Subcutaneous abdominal adipose tissue (tissue), 5 donors: ENCODE data around the gene NLGN3.

Experiments used
- H3K27ac ChIP-seq: one replicate; pipeline ENCODE4 v1.7.0; 2013; ENCODE audit warnings: low read depth, mild to moderate bottlenecking, inconsistent platforms, low read length, moderate library complexity
- H3K27me3 ChIP-seq, 5 donors: one replicate each; pipeline ENCODE4 v1.7.0; 2013; ENCODE audit warnings: low read length in 5 of 5, inconsistent platforms in 1 of 5; ENCODE audit not compliant: control insufficient read depth in 5 of 5, insufficient read depth in 4 of 5
- H3K36me3 ChIP-seq, 5 donors: one replicate each; pipeline ENCODE4 v1.7.0; 2013; ENCODE audit warnings: low read length in 5 of 5; ENCODE audit not compliant: control insufficient read depth in 5 of 5, insufficient read depth in 5 of 5
- H3K4me1 ChIP-seq, 5 donors: one replicate each; pipeline ENCODE4 v1.7.0; 2013; ENCODE audit warnings: low read length in 5 of 5, mild to moderate bottlenecking in 3 of 5, moderate library complexity in 1 of 5; ENCODE audit not compliant: control insufficient read depth in 5 of 5, insufficient read depth in 5 of 5
- H3K4me3 ChIP-seq, 5 donors: one replicate each; pipeline ENCODE4 v1.7.0; 2013; ENCODE audit warnings: low read length in 5 of 5, low read depth in 1 of 5
- H3K9ac ChIP-seq, 5 donors: one replicate each; pipeline ENCODE4 v1.7.0; 2013; ENCODE audit warnings: low read length in 5 of 5, mild to moderate bottlenecking in 4 of 5, moderate library complexity in 3 of 5
- H3K9me3 ChIP-seq, 5 donors: one replicate each; pipeline ENCODE4 v1.7.0; 2013; ENCODE audit warnings: low read length in 5 of 5; ENCODE audit not compliant: control insufficient read depth in 5 of 5
- donor health status: healthy.
- donor health status: healthy.
- donor health status: healthy.
- donor health status: healthy.
- donor health status: healthy.

NLGN3 gene

DNA sequence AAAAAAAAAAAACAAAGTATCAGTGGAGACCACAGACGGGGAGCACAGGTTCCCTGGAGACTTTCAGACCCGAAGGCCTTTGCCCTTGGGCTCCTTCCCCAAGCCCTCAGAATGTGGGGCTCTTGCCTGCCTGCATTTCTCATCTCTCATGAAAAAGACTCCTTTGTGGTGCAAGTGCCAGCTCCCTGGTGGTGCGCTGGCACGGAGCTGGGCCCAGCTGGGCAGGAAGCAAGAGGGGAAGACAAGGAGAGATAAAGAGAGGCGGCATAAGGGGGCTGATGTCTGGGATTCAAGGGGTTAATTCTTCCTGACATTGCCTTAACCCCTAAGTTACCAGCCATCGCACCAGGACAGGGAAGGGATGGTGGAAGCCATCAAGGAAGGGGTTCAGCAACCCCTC lies 21.8 kb downstream of the NLGN3 start:
- Histone ChIP-seq H3K27ac (no peak overlapping the region), H3K9me3 (no peaks in the 10 kb centered on the region), H3K27me3 (peaks cover 0 to 24% (median 16%) of the 10 kb centered on the region in 5 donors), H3K4me3 (no peak overlapping the region), H3K36me3 (peaks cover 0 to 4% (median 0%) of the 10 kb centered on the region in 5 donors), H3K9ac (no peak overlapping the region), H3K4me1 (no peaks in the 10 kb centered on the region)

DNA sequence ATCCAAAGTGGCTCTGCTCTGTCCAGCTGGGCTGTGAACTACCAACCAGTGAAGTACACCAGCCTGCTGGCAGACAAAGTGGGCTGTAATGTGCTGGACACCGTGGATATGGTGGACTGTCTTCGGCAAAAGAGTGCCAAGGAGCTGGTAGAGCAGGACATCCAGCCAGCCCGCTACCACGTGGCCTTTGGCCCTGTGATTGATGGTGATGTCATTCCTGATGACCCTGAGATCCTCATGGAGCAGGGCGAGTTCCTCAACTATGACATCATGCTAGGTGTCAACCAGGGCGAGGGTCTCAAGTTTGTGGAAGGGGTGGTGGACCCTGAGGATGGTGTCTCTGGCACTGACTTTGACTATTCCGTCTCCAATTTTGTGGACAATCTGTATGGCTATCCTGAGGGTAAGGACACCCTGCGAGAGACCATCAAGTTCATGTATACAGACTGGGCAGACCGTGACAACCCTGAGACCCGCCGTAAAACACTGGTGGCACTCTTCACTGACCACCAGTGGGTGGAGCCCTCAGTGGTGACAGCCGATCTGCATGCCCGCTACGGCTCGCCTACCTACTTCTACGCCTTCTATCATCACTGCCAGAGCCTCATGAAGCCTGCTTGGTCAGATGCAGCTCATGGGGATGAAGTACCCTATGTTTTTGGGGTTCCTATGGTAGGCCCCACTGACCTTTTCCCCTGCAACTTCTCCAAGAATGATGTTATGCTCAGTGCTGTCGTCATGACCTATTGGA lies 22.6 kb downstream of the NLGN3 start:
- H3K36me3 ChIP-seq, result peaks cover 0 to 4% (median 0%) of the 10 kb centered on the region in 5 donors
- H3K27me3 ChIP-seq, result peaks cover 0 to 24% (median 16%) of the 10 kb centered on the region in 5 donors
- H3K27ac ChIP-seq, result no peak overlapping the region
- H3K4me1 ChIP-seq, result no peaks in the 10 kb centered on the region
- no peak overlapping the region for H3K9ac ChIP-seq
- no peaks in the 10 kb centered on the region for H3K9me3 ChIP-seq
- no peak overlapping the region for H3K4me3 ChIP-seq

DNA sequence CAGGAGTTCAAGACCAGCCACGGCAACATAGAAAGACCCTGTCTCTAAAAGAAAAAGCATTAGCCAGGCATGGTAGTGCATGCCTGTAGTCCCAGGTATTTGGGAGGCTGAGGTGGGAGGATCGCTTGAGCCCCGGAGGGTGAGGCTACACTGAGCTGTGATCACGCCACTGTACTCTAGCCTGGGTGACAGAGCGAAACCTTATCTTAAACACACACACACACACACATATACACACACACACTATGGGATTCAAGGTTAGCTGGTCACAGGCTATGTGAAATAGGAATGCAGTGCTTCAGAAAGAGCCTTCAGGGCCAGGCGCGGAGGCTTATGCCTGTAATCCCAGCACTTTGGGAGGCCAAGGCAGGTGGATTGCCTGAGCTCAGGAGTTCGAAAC lies 23.5 kb downstream of the NLGN3 start:
- Histone ChIP-seq H3K27ac (no peak overlapping the region), H3K4me1 (no peaks in the 10 kb centered on the region), H3K27me3 (peaks cover 0 to 24% (median 16%) of the 10 kb centered on the region in 5 donors), H3K9ac (no peak overlapping the region), H3K9me3 (no peaks in the 10 kb centered on the region), H3K36me3 (peaks cover 0 to 4% (median 0%) of the 10 kb centered on the region in 5 donors), H3K4me3 (no peak overlapping the region)

DNA sequence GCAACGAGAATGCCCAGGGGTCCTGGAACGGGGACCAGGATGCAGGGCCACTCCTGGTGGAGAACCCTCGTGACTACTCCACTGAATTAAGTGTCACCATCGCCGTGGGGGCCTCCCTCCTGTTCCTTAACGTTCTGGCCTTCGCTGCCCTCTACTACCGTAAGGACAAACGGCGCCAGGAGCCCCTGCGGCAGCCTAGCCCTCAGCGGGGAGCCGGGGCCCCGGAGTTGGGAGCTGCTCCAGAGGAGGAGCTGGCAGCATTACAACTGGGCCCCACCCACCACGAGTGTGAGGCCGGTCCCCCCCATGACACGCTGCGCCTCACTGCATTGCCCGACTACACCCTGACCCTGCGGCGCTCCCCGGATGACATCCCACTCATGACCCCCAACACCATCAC lies 24.9 kb downstream of the NLGN3 start:
- Histone ChIP-seq H3K4me3 (no peak overlapping the region), H3K36me3 (peaks cover 0 to 4% (median 0%) of the 10 kb centered on the region in 5 donors), H3K27me3 (peaks cover 0 to 16% (median 13%) of the 10 kb centered on the region in 5 donors), H3K9ac (no peak overlapping the region), H3K9me3 (no peaks in the 10 kb centered on the region), H3K27ac (no peak overlapping the region), H3K4me1 (peaks cover 0 to 5% (median 0%) of the 10 kb centered on the region in 5 donors)

DNA sequence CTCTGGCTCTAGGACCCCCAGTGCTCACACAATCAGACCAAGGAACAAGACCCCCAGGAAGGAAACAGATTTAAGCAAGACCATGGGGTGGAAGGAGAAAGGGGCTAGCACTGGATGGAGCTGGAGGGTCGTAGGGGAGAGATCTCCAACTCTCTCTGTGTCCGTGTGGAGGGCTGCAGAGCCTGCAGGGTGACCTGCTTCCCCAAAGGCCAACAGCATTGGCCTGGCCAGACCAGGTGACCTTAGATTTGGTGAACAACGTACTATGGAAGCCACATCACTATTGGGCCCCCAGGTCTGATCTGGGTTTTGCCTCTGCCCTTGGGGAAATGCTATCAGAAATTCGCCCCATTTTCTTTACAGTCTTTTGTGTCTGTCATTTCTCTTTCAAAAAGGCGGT lies 26.0 kb downstream of the NLGN3 start:
- Histone ChIP-seq H3K9me3 (no peaks in the 10 kb centered on the region), H3K4me1 (peaks cover 0 to 5% (median 0%) of the 10 kb centered on the region in 5 donors), H3K9ac (no peak overlapping the region), H3K27ac (no peak overlapping the region), H3K4me3 (no peak overlapping the region), H3K36me3 (peaks cover 0 to 4% (median 0%) of the 10 kb centered on the region in 5 donors), H3K27me3 (peaks cover 0 to 12% (median 11%) of the 10 kb centered on the region in 5 donors)

DNA sequence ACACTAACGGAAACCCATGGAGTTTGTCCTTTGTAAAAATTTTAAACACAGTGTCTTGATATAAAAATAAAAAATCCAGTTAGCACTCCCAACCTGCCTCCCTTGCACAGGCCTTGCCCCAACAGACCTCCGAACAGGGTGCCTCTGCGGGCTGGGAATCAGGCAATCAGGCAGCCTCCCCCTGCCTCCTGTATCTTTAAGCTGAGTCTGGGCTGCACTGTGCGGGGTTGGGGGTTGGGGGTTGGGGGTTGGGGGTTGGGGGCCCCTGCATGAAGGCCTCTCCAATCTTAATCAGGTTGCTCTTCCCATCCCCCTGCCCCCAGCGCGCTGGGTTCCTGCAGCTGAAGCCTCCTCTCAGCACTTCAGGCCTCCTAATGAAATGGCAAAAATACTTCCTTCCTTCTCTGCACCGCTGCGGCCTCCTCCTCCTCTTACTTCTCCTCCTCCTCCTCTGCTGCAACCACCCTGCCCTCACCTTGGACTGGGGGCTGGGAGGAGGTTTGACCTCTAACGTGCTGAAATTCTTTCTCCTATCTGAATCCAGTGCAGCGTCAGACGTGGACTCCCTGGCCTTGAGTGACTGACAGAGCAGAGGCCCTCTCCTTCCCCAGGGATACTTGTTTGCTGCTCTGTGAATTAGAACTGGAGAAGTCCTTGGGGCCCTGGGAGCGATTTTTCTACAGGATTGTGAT lies 26.6 kb downstream of the NLGN3 start:
- Histone ChIP-seq H3K4me3 (no peak overlapping the region), H3K27me3 (peaks cover 0 to 12% (median 11%) of the 10 kb centered on the region in 5 donors), H3K27ac (no peak overlapping the region), H3K9me3 (no peaks in the 10 kb centered on the region), H3K9ac (no peak overlapping the region), H3K4me1 (peaks cover 0 to 5% (median 0%) of the 10 kb centered on the region in 5 donors), H3K36me3 (peaks cover 0 to 4% (median 0%) of the 10 kb centered on the region in 5 donors)

DNA sequence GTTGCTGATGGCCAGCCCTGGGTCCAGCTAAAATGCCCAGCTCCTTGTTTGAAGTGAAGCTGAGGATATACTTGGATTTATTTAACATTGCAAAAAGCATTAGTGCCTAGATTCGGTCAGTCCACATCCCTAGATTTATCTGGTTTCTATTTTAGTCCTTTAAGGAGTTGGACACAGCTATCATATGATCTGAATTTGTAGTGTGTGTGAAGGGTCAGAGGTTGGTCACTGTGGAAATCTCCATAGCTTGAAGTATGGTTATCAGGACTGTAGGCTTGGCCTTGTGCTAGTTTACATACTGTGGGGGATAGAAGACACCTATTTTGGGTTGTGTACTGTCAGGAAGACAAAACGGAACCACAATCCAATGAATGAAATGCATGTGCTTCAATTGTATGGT lies 28.8 kb downstream of the NLGN3 start:
- H3K4me1 ChIP-seq, result peaks cover 0 to 5% (median 0%) of the 10 kb centered on the region in 5 donors
- H3K27me3 ChIP-seq, result peaks cover 0 to 10% (median 0%) of the 10 kb centered on the region in 5 donors
- H3K27ac ChIP-seq, result no peak overlapping the region
- no peak overlapping the region for H3K9ac ChIP-seq
- H3K36me3 ChIP-seq, result no peaks in the 10 kb centered on the region
- no peaks in the 10 kb centered on the region for H3K9me3 ChIP-seq
- H3K4me3 ChIP-seq, result no peak overlapping the region

DNA sequence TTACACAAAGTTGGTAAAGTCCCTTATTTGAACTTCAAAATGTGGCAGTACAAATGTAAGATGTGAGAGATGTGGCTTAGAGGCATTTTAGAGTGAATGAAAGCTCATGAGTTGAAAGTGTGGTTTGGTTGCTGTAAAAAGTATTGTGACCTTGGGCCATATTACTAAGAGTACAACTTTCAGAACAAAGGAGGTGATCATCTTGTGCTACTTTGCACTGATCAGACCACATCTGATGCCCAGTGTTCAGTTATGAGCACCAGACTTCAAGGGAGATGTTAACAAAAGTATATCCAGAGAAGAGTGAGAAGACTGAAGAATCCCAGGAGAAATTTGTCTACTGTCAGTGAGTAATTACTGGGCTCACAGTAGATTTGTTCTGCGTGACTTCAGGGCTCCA lies 30.2 kb downstream of the NLGN3 start:
- Histone ChIP-seq H3K27me3 (peaks cover 0 to 10% (median 0%) of the 10 kb centered on the region in 5 donors), H3K27ac (no peak overlapping the region), H3K4me1 (peaks cover 0 to 5% (median 0%) of the 10 kb centered on the region in 5 donors), H3K36me3 (no peaks in the 10 kb centered on the region), H3K9ac (no peak overlapping the region), H3K4me3 (no peak overlapping the region), H3K9me3 (no peaks in the 10 kb centered on the region)

DNA sequence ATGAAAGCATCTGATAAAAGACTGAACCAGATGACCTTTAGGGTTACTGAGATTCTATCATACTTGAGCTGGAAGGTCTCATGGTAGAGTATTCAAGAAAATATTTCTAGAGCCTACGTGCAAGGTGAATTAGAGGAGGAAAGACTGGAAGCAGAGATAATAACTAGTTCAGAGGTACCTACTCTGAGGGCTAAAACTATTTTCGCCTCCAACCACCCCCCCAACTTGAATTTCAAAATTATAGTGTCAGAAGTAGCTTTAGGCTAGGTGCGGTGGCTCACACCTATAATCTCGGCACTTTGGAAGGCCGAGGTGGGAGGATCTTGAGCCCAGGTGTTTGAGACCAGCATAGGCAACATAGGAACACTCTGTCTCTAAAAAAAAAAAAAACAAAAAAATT lies 30.9 kb downstream of the NLGN3 start:
- Histone ChIP-seq H3K27ac (no peak overlapping the region), H3K27me3 (peaks cover 0 to 10% (median 0%) of the 10 kb centered on the region in 5 donors), H3K9me3 (no peaks in the 10 kb centered on the region), H3K4me1 (peaks cover 0 to 5% (median 0%) of the 10 kb centered on the region in 5 donors), H3K4me3 (no peak overlapping the region), H3K36me3 (no peaks in the 10 kb centered on the region), H3K9ac (no peak overlapping the region)

DNA sequence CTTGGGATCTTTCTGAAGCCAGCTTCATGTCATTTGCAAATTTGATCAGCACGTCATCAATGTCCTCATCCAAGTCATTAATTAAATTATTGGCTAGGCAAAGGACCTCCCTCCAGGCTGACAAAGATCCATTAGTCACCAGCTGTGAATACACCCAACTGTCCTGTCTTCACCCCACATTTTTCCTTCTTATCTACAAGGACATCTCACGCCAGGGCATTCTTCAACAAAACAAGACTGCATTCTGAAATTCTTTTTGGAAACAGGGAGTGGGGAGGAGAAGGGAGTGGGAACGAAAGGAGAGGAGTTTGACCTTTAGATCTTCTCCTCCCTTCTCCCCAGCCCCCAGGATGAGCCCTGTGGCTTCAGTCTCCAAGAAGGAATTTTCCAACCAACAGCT lies 32.7 kb downstream of the NLGN3 start:
- Histone ChIP-seq H3K9ac (no peak overlapping the region), H3K36me3 (no peaks in the 10 kb centered on the region), H3K27me3 (peaks cover 0 to 10% (median 0%) of the 10 kb centered on the region in 5 donors), H3K4me1 (peaks cover 0 to 7% (median 3%) of the 10 kb centered on the region in 5 donors), H3K9me3 (no peaks in the 10 kb centered on the region), H3K27ac (no peak overlapping the region), H3K4me3 (no peak overlapping the region)
